Neural cell (in vitro differentiated cells): Measurements from ENCODE around the gene IL1RAPL2. TPM values are rescaled to one million over a fixed set of nuclear protein-coding genes. Genes with fewer than 3 reads are reported as not detected.

Experiments used
- H2AFZ ChIP-seq: fragments of 200-600, 300-800 bp; sonication (generic), shearing (Covaris generic); 2 replicates; pipeline ENCODE4 v1.6.0; 2014; ENCODE audit warnings: low read depth, mild to moderate bottlenecking, antibody characterized with exemption, low read length, moderate library complexity
- H3F3A ChIP-seq: fragments of 200-600 bp; shearing (Covaris generic); 2 replicates; pipeline ENCODE4 v1.6.1; 2016; ENCODE audit warnings: mild to moderate bottlenecking, moderate library complexity, mixed read lengths, antibody characterized with exemption, low read length; ENCODE audit not compliant: insufficient read depth, poor library complexity, severe bottlenecking
- H3K27ac ChIP-seq: fragments of 200-600, 300-800 bp; sonication (generic), shearing (Covaris generic); 2 replicates; pipeline ENCODE4 v1.5.1; 2014; ENCODE audit warnings: mild to moderate bottlenecking, low read length, moderate library complexity
- H3K27me3 ChIP-seq: fragments of 300-800, 200-600 bp; sonication (generic), shearing (Covaris generic); 2 replicates; pipeline ENCODE4 v1.6.0; 2014; ENCODE audit warnings: mild to moderate bottlenecking, low read depth, low read length, moderate library complexity; ENCODE audit not compliant: insufficient read depth
- H3K36me3 ChIP-seq: fragments of 300-800, 200-600 bp; sonication (generic), shearing (Covaris generic); 2 replicates; pipeline ENCODE4 v1.5.1; 2014; ENCODE audit warnings: mild to moderate bottlenecking, antibody characterized with exemption, low read length, moderate library complexity; ENCODE audit not compliant: insufficient read depth
- H3K4me2 ChIP-seq: fragments of 300-800, 200-600 bp; sonication (generic), shearing (Covaris generic); 2 replicates; pipeline ENCODE4 v1.6.0; 2014; ENCODE audit warnings: mild to moderate bottlenecking, low read length
- H3K4me3 ChIP-seq: fragments of 300-800, 200-600 bp; sonication (generic), shearing (Covaris generic); 2 replicates; pipeline ENCODE4 v1.5.1; 2014; ENCODE audit warnings: mild to moderate bottlenecking, low read length, moderate library complexity
- H3K79me2 ChIP-seq: fragments of 200-600 bp; shearing (Covaris generic); replicated peaks from 2 replicates; pipeline ENCODE4 v1.6.0; 2014; ENCODE audit warnings: mild to moderate bottlenecking, low read length, moderate library complexity; ENCODE audit not compliant: insufficient read depth
- H3K9ac ChIP-seq: fragments of 300-800, 200-600 bp; sonication (generic), shearing (Covaris generic); 2 replicates; pipeline ENCODE4 v1.6.1; 2016; ENCODE audit warnings: mild to moderate bottlenecking, low read length, mixed read lengths
- H3K9me2 ChIP-seq: fragments of 200-600 bp; shearing (Covaris generic); 2 replicates; pipeline ENCODE4 v1.6.1; 2016; ENCODE audit warnings: mild to moderate bottlenecking, low read length, mixed read lengths; ENCODE audit not compliant: insufficient read depth
- H3K9me3 ChIP-seq: fragments of 200-600, 300-800 bp; sonication (generic), shearing (Covaris generic); 2 replicates; pipeline ENCODE4 v1.6.1; 2016; ENCODE audit warnings: mild to moderate bottlenecking, mixed run types, low read length, moderate library complexity, mixed read lengths
- H4K20me1 ChIP-seq: fragments of 200-600 bp; shearing (Covaris generic); 2 replicates; pipeline ENCODE4 v1.6.1; 2016; ENCODE audit warnings: mild to moderate bottlenecking, mixed run types; ENCODE audit not compliant: insufficient read depth
- CTCF ChIP-seq: fragments of 450-650 bp; IDR thresholded peaks from 2 replicates; pipeline ENCODE4 v1.5.1; 2014; ENCODE audit warnings: antibody characterized with exemption, mild to moderate bottlenecking, moderate library complexity; ENCODE audit not compliant: poor library complexity, severe bottlenecking
- EP300 ChIP-seq: fragments of 450-650 bp; conservative IDR thresholded peaks from 2 replicates; pipeline ENCODE4 v1.6.1; 2014; ENCODE audit warnings: antibody characterized with exemption, mild to moderate bottlenecking, moderate library complexity; ENCODE audit not compliant: poor library complexity, severe bottlenecking
- EZH2 ChIP-seq: fragments of 200-600, 300-800 bp; shearing (Covaris generic), sonication (generic); IDR thresholded peaks from 2 replicates; pipeline ENCODE4 v1.6.1; 2014; ENCODE audit warnings: antibody characterized with exemption, low read length, borderline replicate concordance, mild to moderate bottlenecking; ENCODE audit not compliant: insufficient read depth, poor library complexity, severe bottlenecking
- MXI1 ChIP-seq: fragments of 450-650 bp; conservative IDR thresholded peaks from 2 replicates; pipeline ENCODE4 v1.6.1; 2014; ENCODE audit warnings: antibody characterized with exemption, mild to moderate bottlenecking; ENCODE audit not compliant: poor library complexity, severe bottlenecking
- POLR2AphosphoS5 ChIP-seq: IDR thresholded peaks from 2 replicates; pipeline ENCODE4 v1.6.1; 2012
- RAD21 ChIP-seq: fragments of 450-650 bp; conservative IDR thresholded peaks from 2 replicates; pipeline ENCODE4 v1.6.1; 2014; ENCODE audit warnings: antibody characterized with exemption, mild to moderate bottlenecking, moderate library complexity
- REST ChIP-seq: IDR thresholded peaks from 2 replicates; pipeline ENCODE4 v1.6.1; 2012; ENCODE audit warnings: borderline replicate concordance
- SMC3 ChIP-seq: fragments of 450-650 bp; conservative IDR thresholded peaks from 2 replicates; pipeline ENCODE4 v1.6.1; 2014; ENCODE audit warnings: antibody characterized with exemption, mild to moderate bottlenecking, moderate library complexity; ENCODE audit not compliant: poor library complexity
- TAF1 ChIP-seq: IDR thresholded peaks from 2 replicates; pipeline ENCODE4 v1.6.1; 2012; ENCODE audit warnings: low read depth
- polyA plus RNA-seq: library from polyadenylated mRNA; depleted of rRNA; stranded (reverse); fragments of >200 nt; gene quantifications from 2 replicates; pipeline ENCODE4 v1.2.3, GENCODE V29; 2014

Gene IL1RAPL2
- polyA plus RNA-seq, 1 donor from 2014 or later = not detected

DNA sequence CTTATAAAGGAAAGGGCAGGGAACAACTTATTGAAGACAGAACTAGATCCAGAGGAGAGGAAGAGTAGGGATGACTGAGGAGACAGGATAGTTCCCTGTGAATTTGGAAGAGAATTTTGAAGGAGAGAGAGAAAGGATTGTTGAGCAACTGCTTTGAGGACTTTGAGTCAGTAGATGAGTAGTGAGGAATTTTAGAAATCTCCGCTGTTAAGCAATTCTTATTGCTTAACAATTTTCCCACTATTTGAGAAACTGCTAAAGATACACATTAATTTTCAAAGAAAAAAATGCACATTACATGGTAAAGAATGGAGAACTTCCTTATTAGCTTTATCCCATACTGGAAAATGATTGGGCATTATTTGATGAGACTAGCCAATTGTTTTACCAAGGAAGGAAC is 1140.0 kb downstream of the IL1RAPL2 start:
- Histone ChIP-seq H3K36me3 (no peaks in the 10 kb centered on the region), H3K9me3 (no peaks in the 10 kb centered on the region), H3K27me3 (no peaks in the 10 kb centered on the region), H3K27ac (no peak overlapping the region), H3K79me2 (no peaks in the 10 kb centered on the region), H2AFZ (no peak overlapping the region), H3K9me2 (no peaks in the 10 kb centered on the region), H3K4me2 (no peak overlapping the region), H3K9ac (no peak overlapping the region), H4K20me1 (no peaks in the 10 kb centered on the region), H3K4me3 (no peak overlapping the region), H3F3A (no peaks in the 10 kb centered on the region)
- no peak for TF ChIP-seq SMC3
- no peak for TF ChIP-seq POLR2AphosphoS5
- TF ChIP-seq RAD21 = no peak
- no peak for TF ChIP-seq CTCF
- TF ChIP-seq EZH2 = no peak
- TF ChIP-seq REST = no peak
- no peak for TF ChIP-seq TAF1
- TF ChIP-seq MXI1 = no peak
- TF ChIP-seq EP300 = no peak

GRCh38 chrX:105711805-105712204 is 1145.8 kb downstream of the IL1RAPL2 start:
- no peaks in the 10 kb centered on the region for H4K20me1 ChIP-seq
- H3K27me3 ChIP-seq = no peaks in the 10 kb centered on the region
- no peaks in the 10 kb centered on the region for H3K79me2 ChIP-seq
- H3K27ac ChIP-seq = no peak overlapping the region
- TF ChIP-seq EZH2 (no peak), CTCF (no peak), REST (no peak), POLR2AphosphoS5 (no peak), TAF1 (no peak), MXI1 (no peak), EP300 (no peak), RAD21 (no peak), SMC3 (no peak)
- H2AFZ ChIP-seq = no peak overlapping the region
- no peak overlapping the region for H3K4me3 ChIP-seq
- H3K9me3 ChIP-seq = no peaks in the 10 kb centered on the region
- no peaks in the 10 kb centered on the region for H3F3A ChIP-seq
- H3K9me2 ChIP-seq = no peaks in the 10 kb centered on the region
- no peaks in the 10 kb centered on the region for H3K36me3 ChIP-seq
- no peak overlapping the region for H3K9ac ChIP-seq
- H3K4me2 ChIP-seq = no peak overlapping the region
